Karpas-422 (cell line): ENCODE measurements around the gene RNLS. TPM values are rescaled to one million over a fixed set of nuclear protein-coding genes. Genes with fewer than 3 reads are reported as not detected.
"Not testable (repeated sequence)": the region's sequence is repeated elsewhere in the genome, so short reads cannot be mapped to it uniquely, and the experiment has no call there.

ENCODE experiments used
- DNase-seq: peaks from one replicate; pipeline ENCODE4 v3.0.0-alpha.2; 2015
- H2AFZ ChIP-seq: fragments of 200-600 bp; sonication (generic); 2 replicates; pipeline ENCODE4 v1.6.1; 2014; ENCODE audit warnings: antibody characterized with exemption, low read length, mixed read lengths
- H3K27ac ChIP-seq: fragments of 200-600 bp; sonication (generic); 2 replicates; pipeline ENCODE4 v1.5.1; 2014; ENCODE audit warnings: mild to moderate bottlenecking, low read length, moderate library complexity
- H3K27me3 ChIP-seq: fragments of 200-600 bp; sonication (generic); 2 replicates; pipeline ENCODE4 v1.6.1; 2014; ENCODE audit warnings: low read length, mixed read lengths
- H3K36me3 ChIP-seq: fragments of 200-600 bp; sonication (generic); 2 replicates; pipeline ENCODE4 v1.6.1; 2014; ENCODE audit warnings: low read length, mixed read lengths; ENCODE audit not compliant: insufficient read depth
- H3K4me1 ChIP-seq: fragments of 200-600 bp; sonication (generic); 2 replicates; pipeline ENCODE4 v1.6.1; 2014; ENCODE audit warnings: mild to moderate bottlenecking, low read length, mixed read lengths
- H3K4me2 ChIP-seq: fragments of 200-600 bp; sonication (generic); 2 replicates; pipeline ENCODE4 v1.6.1; 2014; ENCODE audit warnings: low read length, low read depth, mild to moderate bottlenecking; ENCODE audit not compliant: poor library complexity, severe bottlenecking
- H3K4me3 ChIP-seq: fragments of 200-600 bp; sonication (generic); 2 replicates; pipeline ENCODE4 v1.5.1; 2014; ENCODE audit warnings: mild to moderate bottlenecking, antibody characterized with exemption, low read length, mixed read lengths
- H3K79me2 ChIP-seq: fragments of 200-600 bp; sonication (generic); 2 replicates; pipeline ENCODE4 v1.6.1; 2014; ENCODE audit warnings: mild to moderate bottlenecking, low read length, mixed read lengths
- H3K9ac ChIP-seq: fragments of 200-600 bp; sonication (generic); 2 replicates; pipeline ENCODE4 v1.6.0; 2014; ENCODE audit warnings: low read length
- H3K9me2 ChIP-seq: fragments of 200-600 bp; sonication (generic), shearing (Covaris generic); replicated peaks from 2 replicates; pipeline ENCODE4 v1.6.0; 2014; ENCODE audit warnings: mild to moderate bottlenecking, low read length, moderate library complexity; ENCODE audit not compliant: insufficient read depth
- H3K9me3 ChIP-seq: fragments of 300-700, 200-600 bp; sonication (generic); 2 replicates; pipeline ENCODE4 v1.6.1; 2014; ENCODE audit warnings: low read length, mixed read lengths
- H4K20me1 ChIP-seq: fragments of 200-600 bp; sonication (generic); 2 replicates; pipeline ENCODE4 v1.6.1; 2014; ENCODE audit warnings: mild to moderate bottlenecking, antibody characterized with exemption, low read length, low read depth; ENCODE audit not compliant: insufficient read depth
- total RNA-seq: library from RNA; depleted of rRNA; stranded (reverse); fragments of >200 nt; shearing (Covaris generic); gene quantifications from 2 replicates; pipeline ENCODE4 v1.2.3, GENCODE V29; 2014; ENCODE audit warnings: low replicate concordance

RNLS gene
- total RNA-seq, 1 experiment from 2014 or later: not detected

DNA sequence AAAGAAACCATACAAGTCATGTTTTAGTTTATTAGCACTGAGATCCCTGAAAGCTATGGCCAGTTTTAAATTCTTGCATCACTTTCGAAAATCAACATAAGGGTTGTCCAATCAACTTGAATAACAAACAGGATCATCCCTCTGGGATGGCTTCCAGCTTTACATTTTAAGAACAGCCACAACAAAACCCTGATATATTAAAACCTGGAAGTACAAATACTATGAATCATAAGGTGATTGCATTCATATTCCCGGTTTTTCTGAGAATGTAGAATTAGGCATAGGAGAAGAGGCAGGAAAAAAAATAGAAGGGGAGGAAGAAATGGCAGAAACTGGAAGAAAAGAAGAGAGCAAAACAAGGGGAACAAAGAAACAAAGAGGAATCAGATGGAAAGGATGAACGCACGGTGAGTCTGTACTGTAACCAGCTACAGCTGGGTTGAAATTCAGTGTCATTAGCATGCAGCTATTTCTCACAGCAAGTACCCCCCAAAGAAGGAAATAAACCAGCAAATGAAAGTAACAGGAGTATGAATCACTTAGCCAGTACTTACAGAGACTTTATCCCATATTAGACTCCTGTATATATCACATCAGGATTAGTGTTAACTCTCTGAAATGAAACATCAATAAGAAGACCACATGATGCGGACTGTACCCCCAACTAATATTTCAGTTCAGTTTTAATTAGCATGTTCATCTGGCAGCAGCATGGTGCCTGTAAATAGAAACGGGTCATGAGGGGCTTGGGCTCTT, 301.3 kb downstream of the RNLS start:
- H3K9ac ChIP-seq: peak overlapping the region; percentile 16
- H3K9me2 ChIP-seq: no peaks in the 10 kb centered on the region
- H3K79me2 ChIP-seq: no peaks in the 10 kb centered on the region
- peak overlapping the region; percentile 18; the same call in 1 of the 2 replicates for H3K4me3 ChIP-seq
- H3K27ac ChIP-seq: peak overlapping the region; percentile 26; the same call in 1 of the 2 replicates
- no peaks in the 10 kb centered on the region for H3K27me3 ChIP-seq
- peaks cover 23% of the 10 kb centered on the region for H3K4me1 ChIP-seq
- DNase-seq: peak; percentile 46
- H3K9me3 ChIP-seq: no peaks in the 10 kb centered on the region
- no peaks in the 10 kb centered on the region for H4K20me1 ChIP-seq
- no peaks in the 10 kb centered on the region for H3K36me3 ChIP-seq
- H2AFZ ChIP-seq: peak overlapping the region; percentile 32; the same call in 1 of the 2 replicates
- peak overlapping the region; percentile 58 for H3K4me2 ChIP-seq

- DNase-seq: no peak
- Histone ChIP-seq H3K4me3 (no peak overlapping the region), H2AFZ (no peak overlapping the region), H4K20me1 (no peaks in the 10 kb centered on the region), H3K27me3 (no peaks in the 10 kb centered on the region), H3K36me3 (no peaks in the 10 kb centered on the region), H3K9ac (no peak overlapping the region), H3K27ac (no peak overlapping the region), H3K9me2 (no peaks in the 10 kb centered on the region), H3K9me3 (no peaks in the 10 kb centered on the region), H3K79me2 (no peaks in the 10 kb centered on the region), H3K4me1 (peaks cover 23% of the 10 kb centered on the region), H3K4me2 (no peak overlapping the region)
These were observed 302.6 kb downstream of the RNLS start for GRCh38 chr10:88280518-88280917.

DNA sequence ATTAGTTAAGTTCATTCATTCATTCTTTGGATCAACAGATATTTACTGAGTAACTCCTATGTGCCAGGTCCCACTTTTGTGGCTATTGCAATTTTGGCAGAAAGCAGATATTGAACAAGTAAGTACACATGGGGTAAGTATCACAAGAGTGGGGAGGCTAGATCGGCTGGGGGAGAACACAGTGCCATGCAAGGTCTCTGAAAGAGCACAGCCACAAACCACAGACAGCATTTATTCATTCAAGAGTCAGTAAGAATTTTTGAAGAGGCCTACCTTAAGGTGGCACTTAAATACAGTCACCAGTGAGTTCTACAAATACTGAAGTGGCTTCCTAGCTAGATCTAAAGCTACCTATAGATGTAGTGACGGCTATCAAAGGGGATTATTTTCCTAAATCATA, 304.2 kb downstream of the RNLS start:
- Histone ChIP-seq H3K9ac (no peak overlapping the region), H3K4me2 (no peak overlapping the region), H3K9me3 (no peaks in the 10 kb centered on the region), H3K36me3 (no peaks in the 10 kb centered on the region), H4K20me1 (no peaks in the 10 kb centered on the region), H3K4me3 (no peak overlapping the region), H3K79me2 (no peaks in the 10 kb centered on the region), H3K4me1 (peaks cover 17% of the 10 kb centered on the region), H2AFZ (no peak overlapping the region), H3K27me3 (no peaks in the 10 kb centered on the region), H3K27ac (no peak overlapping the region), H3K9me2 (no peaks in the 10 kb centered on the region)
- DNase-seq: no peak

- H3K27ac ChIP-seq: not testable (repeated sequence)
These were observed 306.2 kb downstream of the RNLS start for GRCh38 chr10:88276945-88277344.

DNA sequence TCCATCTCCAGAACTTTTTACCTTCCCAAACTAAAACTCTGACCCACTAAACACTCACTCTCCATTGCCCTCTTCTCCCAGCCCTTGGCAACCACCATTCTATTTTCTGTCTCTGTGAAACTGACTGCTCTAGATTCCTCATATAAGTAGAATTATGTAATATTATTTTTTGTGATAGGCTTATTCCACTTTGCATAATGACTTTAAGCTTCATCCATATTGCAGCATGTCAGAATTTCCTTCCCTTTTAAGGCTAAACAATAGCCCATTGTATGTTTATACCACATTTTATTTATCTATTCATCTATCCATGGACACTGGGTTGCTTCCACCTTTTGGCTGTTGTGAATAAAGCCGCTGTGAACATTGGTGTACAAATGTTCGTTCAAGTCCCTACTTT, 308.8 kb downstream of the RNLS start:
- Histone ChIP-seq H3K9me2 (no peaks in the 10 kb centered on the region), H3K4me1 (peaks cover 7% of the 10 kb centered on the region), H3K79me2 (no peaks in the 10 kb centered on the region), H3K36me3 (no peaks in the 10 kb centered on the region), H4K20me1 (no peaks in the 10 kb centered on the region), H3K27me3 (no peaks in the 10 kb centered on the region), H3K9me3 (no peaks in the 10 kb centered on the region), H3K27ac (no peak overlapping the region), H3K9ac (no peak overlapping the region), H3K4me2 (no peak overlapping the region), H3K4me3 (no peak overlapping the region), H2AFZ (no peak overlapping the region)
- DNase-seq: no peak

More at GRCh38 chr10:88276945-88277344, 306.2 kb downstream of the RNLS start:
- not testable (repeated sequence) for H3K4me3 ChIP-seq, H3K4me2 ChIP-seq, H3K79me2 ChIP-seq, H4K20me1 ChIP-seq, H3K9me3 ChIP-seq, H3K27me3 ChIP-seq, H3K36me3 ChIP-seq, H3K9me2 ChIP-seq, H2AFZ ChIP-seq, DNase-seq, H3K4me1 ChIP-seq, H3K9ac ChIP-seq

DNA sequence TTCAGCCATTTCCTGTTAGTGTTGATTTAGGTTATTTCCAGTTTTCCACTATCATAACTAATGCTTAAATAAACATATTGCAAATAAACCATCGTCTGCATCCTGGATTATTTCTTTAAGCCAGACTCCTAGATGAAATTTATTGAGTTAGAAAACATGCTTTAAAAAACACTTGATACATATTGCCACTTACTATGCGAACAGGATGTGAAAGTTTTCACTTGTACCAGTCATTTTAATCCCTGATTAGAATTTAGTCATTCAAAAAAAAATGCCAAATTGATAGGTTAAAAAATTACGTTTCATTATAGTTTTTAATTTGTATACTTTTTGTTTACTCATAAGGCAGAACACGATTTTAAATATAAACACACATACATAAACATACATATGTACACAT, 309.6 kb downstream of the RNLS start:
- no peak overlapping the region for H2AFZ ChIP-seq
- no peaks in the 10 kb centered on the region for H3K9me3 ChIP-seq
- no peaks in the 10 kb centered on the region for H3K79me2 ChIP-seq
- H3K4me3 ChIP-seq: no peak overlapping the region
- no peaks in the 10 kb centered on the region for H3K36me3 ChIP-seq
- no peaks in the 10 kb centered on the region for H4K20me1 ChIP-seq
- no peak for DNase-seq
- H3K27me3 ChIP-seq: no peaks in the 10 kb centered on the region
- no peaks in the 10 kb centered on the region for H3K9me2 ChIP-seq
- H3K9ac ChIP-seq: no peak overlapping the region
- no peak overlapping the region for H3K4me2 ChIP-seq
- H3K4me1 ChIP-seq: peaks cover 7% of the 10 kb centered on the region
- no peak overlapping the region for H3K27ac ChIP-seq

DNA sequence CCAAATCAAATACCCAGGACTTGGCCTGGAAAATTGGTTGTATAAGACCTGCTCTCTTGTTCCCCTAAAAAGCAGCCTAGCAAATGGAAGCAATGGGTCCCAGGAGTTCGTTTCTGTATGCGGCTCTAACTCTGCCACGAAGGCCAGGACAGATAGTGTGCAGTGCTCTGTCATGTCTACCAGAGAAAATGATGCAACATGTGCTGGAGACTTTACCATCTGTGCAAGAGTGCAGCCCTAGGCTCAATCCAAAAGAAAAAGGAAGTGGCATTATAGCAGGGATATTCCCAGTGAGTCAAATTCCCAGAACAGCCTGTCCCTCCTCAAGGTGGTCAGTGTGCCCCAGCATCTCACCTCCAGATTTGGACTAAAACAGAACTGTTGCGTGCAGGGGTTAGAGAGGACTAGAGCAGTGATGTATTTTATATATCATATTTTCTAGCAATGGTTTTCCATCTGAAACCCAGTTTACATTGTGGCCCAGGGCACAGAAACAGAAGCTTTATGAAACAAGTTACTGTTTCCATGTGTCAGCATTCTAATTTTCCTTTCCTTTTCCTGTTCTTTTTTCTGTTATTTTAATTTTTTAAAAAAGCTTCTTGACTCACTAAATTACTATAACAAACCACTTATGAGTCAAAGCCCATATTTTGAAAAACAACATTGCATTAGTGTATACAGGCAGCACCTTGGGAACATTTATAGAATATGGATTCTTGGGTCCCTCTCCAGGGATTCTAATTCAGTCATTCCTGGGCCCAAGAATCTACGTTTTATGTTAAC, 311.2 kb downstream of the RNLS start:
- Histone ChIP-seq H4K20me1 (no peaks in the 10 kb centered on the region), H3K9me2 (no peaks in the 10 kb centered on the region), H3K79me2 (no peaks in the 10 kb centered on the region), H3K9ac (no peak overlapping the region), H3K27me3 (no peaks in the 10 kb centered on the region), H3K36me3 (no peaks in the 10 kb centered on the region), H3K4me2 (no peak overlapping the region), H3K27ac (no peak overlapping the region), H3K4me3 (no peak overlapping the region), H3K4me1 (peaks cover 7% of the 10 kb centered on the region), H2AFZ (no peak overlapping the region), H3K9me3 (no peaks in the 10 kb centered on the region)
- DNase-seq: no peak

GRCh38 chr10:88270871-88271713, 312.0 kb downstream of the RNLS start:
- Histone ChIP-seq H2AFZ (0 out of 2 replicates have a peak overlapping the region, but pooled peaks have one; percentile 43), H3K4me3 (no peak overlapping the region), H3K9me3 (no peaks in the 10 kb centered on the region), H3K9ac (no peak overlapping the region), H3K9me2 (no peaks in the 10 kb centered on the region), H3K27ac (no peak overlapping the region), H3K4me1 (peaks cover 7% of the 10 kb centered on the region), H3K27me3 (no peaks in the 10 kb centered on the region), H3K79me2 (no peaks in the 10 kb centered on the region), H3K4me2 (no peak overlapping the region), H3K36me3 (no peaks in the 10 kb centered on the region), H4K20me1 (no peaks in the 10 kb centered on the region)
- DNase-seq: no peak
